Suprapubic skin (tissue), 3 donors: ENCODE measurements around the gene FKBP4.

Source experiments
- EP300 ChIP-seq: sonication (generic); formaldehyde crosslinking; IDR thresholded peaks from one replicate; pipeline ENCODE4 v1.6.1; 2017; ENCODE audit warnings: antibody characterized with exemption
- POLR2A ChIP-seq, 2 donors: fragments of 450-650 bp; IDR thresholded peaks; one replicate each; pipeline ENCODE4 v1.6.1; 2017; ENCODE audit warnings: antibody characterized with exemption in 2 of 2, mild to moderate bottlenecking in 2 of 2, moderate library complexity in 2 of 2
- TF ChIP-seq, protein P1 (sequence below), 2 donors: fragments of 200-600 bp in 1 of 2; fragments of 450-650 bp in 1 of 2; sonication (generic) in 1 of 2; IDR thresholded peaks; one replicate each; pipeline ENCODE4 v1.5.1; 2016 to 2019; ENCODE audit warnings: antibody characterized with exemption in 2 of 2, mild to moderate bottlenecking in 1 of 2, moderate library complexity in 1 of 2

DNA sequence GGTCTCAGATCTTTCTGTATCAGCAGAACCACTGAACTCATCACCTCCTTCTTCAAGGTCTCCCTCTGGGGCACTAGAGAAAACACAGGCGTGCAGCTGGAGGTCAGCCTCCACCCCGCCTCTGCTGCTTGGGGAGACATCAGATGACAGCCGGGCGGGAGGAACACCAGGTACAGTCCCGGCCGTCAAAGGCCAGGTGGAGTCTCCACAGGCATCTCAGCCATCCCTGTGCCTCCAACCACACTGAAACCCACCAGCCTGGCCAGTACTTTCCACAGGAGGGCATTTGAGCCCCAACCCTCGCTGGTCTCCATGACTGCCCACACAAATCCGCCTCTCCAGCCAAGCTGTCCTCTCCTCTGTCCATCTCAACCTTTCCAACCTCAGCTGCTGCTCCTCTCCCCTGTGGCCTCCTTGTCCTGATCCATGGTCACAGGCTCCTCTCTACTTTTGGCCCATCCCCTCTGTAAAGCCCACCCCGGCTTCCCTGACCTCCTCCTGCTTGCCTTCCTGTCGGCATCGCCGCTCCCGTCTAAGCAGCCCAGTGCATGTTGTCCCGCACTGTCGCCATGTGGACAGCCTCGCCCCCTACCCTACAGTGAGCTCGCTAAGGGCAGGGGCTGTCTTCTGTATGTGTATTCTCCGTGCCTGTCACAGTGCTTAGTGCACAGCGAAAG, 21.4 kb upstream of the FKBP4 start:
- TF ChIP-seq, protein P1, sequence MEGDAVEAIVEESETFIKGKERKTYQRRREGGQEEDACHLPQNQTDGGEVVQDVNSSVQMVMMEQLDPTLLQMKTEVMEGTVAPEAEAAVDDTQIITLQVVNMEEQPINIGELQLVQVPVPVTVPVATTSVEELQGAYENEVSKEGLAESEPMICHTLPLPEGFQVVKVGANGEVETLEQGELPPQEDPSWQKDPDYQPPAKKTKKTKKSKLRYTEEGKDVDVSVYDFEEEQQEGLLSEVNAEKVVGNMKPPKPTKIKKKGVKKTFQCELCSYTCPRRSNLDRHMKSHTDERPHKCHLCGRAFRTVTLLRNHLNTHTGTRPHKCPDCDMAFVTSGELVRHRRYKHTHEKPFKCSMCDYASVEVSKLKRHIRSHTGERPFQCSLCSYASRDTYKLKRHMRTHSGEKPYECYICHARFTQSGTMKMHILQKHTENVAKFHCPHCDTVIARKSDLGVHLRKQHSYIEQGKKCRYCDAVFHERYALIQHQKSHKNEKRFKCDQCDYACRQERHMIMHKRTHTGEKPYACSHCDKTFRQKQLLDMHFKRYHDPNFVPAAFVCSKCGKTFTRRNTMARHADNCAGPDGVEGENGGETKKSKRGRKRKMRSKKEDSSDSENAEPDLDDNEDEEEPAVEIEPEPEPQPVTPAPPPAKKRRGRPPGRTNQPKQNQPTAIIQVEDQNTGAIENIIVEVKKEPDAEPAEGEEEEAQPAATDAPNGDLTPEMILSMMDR (IDR thresholded peaks at IDR 0.05), result no peak
- TF ChIP-seq POLR2A (IDR thresholded peaks at IDR 0.05) (no peak), EP300 (no peak)
